K562 (cell line): ENCODE measurements around the gene RAB6A. TPM values are rescaled to one million over a fixed set of nuclear protein-coding genes. Genes with fewer than 3 reads are reported as not detected.
A peak's percentile ranks its signal among the peaks of the same experiment; 100 is the strongest.

Source experiments
- CEBPB ChIP-seq: fragments of 450-650 bp; IDR thresholded peaks from 2 replicates; pipeline ENCODE4 v1.6.1; 2016; ENCODE audit warnings: missing genetic modification characterization, missing compliant biosample characterization
- E2F3 ChIP-seq: fragments of 250-450 bp; sonication (Bioruptor Pico); IDR thresholded peaks from 2 replicates; pipeline ENCODE4 v1.4.0; 2020; ENCODE audit warnings: mild to moderate bottlenecking
- ELF4 ChIP-seq: fragments of 450-650 bp; formaldehyde crosslinking; IDR thresholded peaks from 2 replicates; pipeline ENCODE4 v1.4.0; 2022; ENCODE audit warnings: missing genetic modification characterization
- FOXK1 ChIP-seq: sonication (generic); formaldehyde crosslinking; IDR thresholded peaks from 2 replicates; pipeline ENCODE4 v1.8.0; 2022; ENCODE audit warnings: missing genetic modification reagents, mild to moderate bottlenecking, borderline replicate concordance
- GABPB2 ChIP-seq: fragments of 250-450 bp; sonication (Bioruptor Pico); conservative IDR thresholded peaks from 2 replicates; pipeline ENCODE4 v1.5.1; 2021; ENCODE audit warnings: mild to moderate bottlenecking
- HIVEP1 ChIP-seq: fragments of 250-450 bp; sonication (Bioruptor Pico); IDR thresholded peaks from 2 replicates; pipeline ENCODE4 v1.4.0; 2020; ENCODE audit warnings: mild to moderate bottlenecking
- KLF13 ChIP-seq: fragments of 450-650 bp; IDR thresholded peaks from 2 replicates; pipeline ENCODE4 v1.6.1; 2016; ENCODE audit warnings: missing genetic modification characterization, low read depth, mild to moderate bottlenecking, missing compliant biosample characterization, moderate library complexity, borderline replicate concordance
- MAFK ChIP-seq: IDR thresholded peaks from 2 replicates; pipeline ENCODE4 v1.6.1; 2011; ENCODE audit warnings: low read length, improper control_type of control experiment
- MTF1 ChIP-seq: fragments of 250-450 bp; sonication (Bioruptor Pico); IDR thresholded peaks from 2 replicates; pipeline ENCODE4 v1.9.0; 2021; ENCODE audit warnings: moderate library complexity, mild to moderate bottlenecking, inconsistent platforms, borderline replicate concordance
- RFX7 ChIP-seq: fragments of 250-450 bp; sonication (Bioruptor Pico); IDR thresholded peaks from 2 replicates; pipeline ENCODE4 v1.5.1; 2021; ENCODE audit warnings: mild to moderate bottlenecking
- SMARCC2 ChIP-seq: fragments of 450-650 bp; IDR thresholded peaks from 2 replicates; pipeline ENCODE4 v1.6.1; 2017; ENCODE audit warnings: antibody characterized with exemption, moderate library complexity, mild to moderate bottlenecking, low read depth
- SREBF1 ChIP-seq: fragments of 150-350 bp; IDR thresholded peaks from 2 replicates; pipeline ENCODE4 v1.6.1; 2014; ENCODE audit warnings: antibody characterized with exemption, low read depth, low read length, borderline replicate concordance
- SREBF2 ChIP-seq: sonication (generic); formaldehyde crosslinking; IDR thresholded peaks from 2 replicates; pipeline ENCODE4 v1.4.0; 2020; ENCODE audit warnings: mild to moderate bottlenecking, missing genetic modification reagents
- STAT5A ChIP-seq: IDR thresholded peaks from 2 replicates; pipeline ENCODE4 v1.6.1; 2012; ENCODE audit warnings: low read length, inconsistent platforms, borderline replicate concordance
- ZBTB40 ChIP-seq, 2 experiments: fragments of 450-650 bp in 1 of 2; sonication (generic) in 1 of 2; formaldehyde crosslinking in 1 of 2; IDR thresholded peaks; 2 replicates each; pipeline versions ENCODE4 v1.7.1 to v1.9.0; 2016 to 2022; ENCODE audit warnings: inconsistent platforms in 1 of 2, mild to moderate bottlenecking in 1 of 2, missing genetic modification reagents in 1 of 2
- ZC3H8 ChIP-seq: fragments of 450-650 bp; IDR thresholded peaks from 2 replicates; pipeline ENCODE4 v1.6.1; 2017
- ZKSCAN3 ChIP-seq: fragments of 250-450 bp; sonication (Bioruptor Pico); IDR thresholded peaks from 2 replicates; pipeline ENCODE4 v1.4.0; 2020
- ZNF12 ChIP-seq: sonication (generic); formaldehyde crosslinking; IDR thresholded peaks from 2 replicates; pipeline ENCODE4 v1.4.0; 2020; ENCODE audit warnings: mild to moderate bottlenecking, missing genetic modification reagents
- ZNF212 ChIP-seq: fragments of 450-650 bp; formaldehyde crosslinking; IDR thresholded peaks from 2 replicates; pipeline ENCODE4 v1.4.0; 2020; ENCODE audit warnings: mild to moderate bottlenecking
- ZNF282 ChIP-seq: sonication (generic); formaldehyde crosslinking; IDR thresholded peaks from 2 replicates; pipeline ENCODE4 v1.8.1; 2023; ENCODE audit warnings: missing genetic modification reagents
- ZNF76 ChIP-seq: fragments of 250-450 bp; sonication (Bioruptor Pico); IDR thresholded peaks from 2 replicates; pipeline ENCODE4 v1.4.0; 2020; ENCODE audit warnings: mild to moderate bottlenecking, moderate library complexity, borderline replicate concordance
- ZSCAN32 ChIP-seq: fragments of 450-650 bp; formaldehyde crosslinking; IDR thresholded peaks from 2 replicates; pipeline ENCODE4 v1.4.0; 2020; ENCODE audit warnings: mild to moderate bottlenecking, moderate library complexity
- polyA plus RNA-seq, 8 experiments: library from polyadenylated mRNA; depleted of rRNA in 4 of 8; stranded (reverse) in 5 of 8; unstranded in 3 of 8; fragments of >200 nt; fragmentation: Nextera tagmentation in 2 of 8; fragmentation: Illumina TruSeq in 1 of 8; extraction: Ambion mirVana in 2 of 8; extraction: Trizol in 1 of 8; gene quantifications; 2 replicates each; pipeline versions ENCODE4 v1.2.1 to v1.2.3, GENCODE V29; 2011 to 2014; ENCODE audit warnings: inconsistent platforms in 1 of 8, missing spikeins in 1 of 8
- total RNA-seq, 7 experiments: library from RNA; depleted of rRNA in 6 of 7; stranded (reverse); fragments of >200 nt in 6 of 7; fragmentation: Illumina TruSeq in 2 of 7; extraction: Trizol in 2 of 7; gene quantifications; 2 replicates each; pipeline versions ENCODE4 v1.2.1 to v1.2.3, GENCODE V29; 2011 to 2021; ENCODE audit warnings: low replicate concordance in 1 of 7

Gene RAB6A
- total and polyA plus RNA-seq, 9 of the 15 experiments (the other 6 are each of a cell fraction or from before 2014, with no cell fraction given), result 14.0 to 95.3 (median 45.4) TPM

- TF ChIP-seq CEBPB, result peak; percentile 82
- no peak for TF ChIP-seq RFX7 (CRISPR knock-in tag)
- TF ChIP-seq SREBF2 (CRISPR knock-in tag), result no peak
- peak; percentile 76 for TF ChIP-seq ZBTB40 (IDR thresholded peaks at IDR 0.05)
- no peak for TF ChIP-seq ZBTB40 (CRISPR knock-in tag; IDR thresholded peaks at IDR 0.05)
- TF ChIP-seq ELF4, result no peak
- TF ChIP-seq E2F3 (CRISPR knock-in tag), result no peak
- TF ChIP-seq ZSCAN32 (CRISPR knock-in tag), result no peak
- no peak for TF ChIP-seq HIVEP1 (CRISPR knock-in tag)
- TF ChIP-seq SREBF1, result peak; percentile 87
- no peak for TF ChIP-seq ZNF282 (CRISPR knock-in tag)
- peak; percentile 40; the same call in 1 of the 2 replicates for TF ChIP-seq KLF13 (tag)
- peak; percentile 53; the same call in 1 of the 2 replicates for TF ChIP-seq MAFK
- no peak for TF ChIP-seq GABPB2 (CRISPR knock-in tag)
- TF ChIP-seq FOXK1 (CRISPR knock-in tag), result no peak
- TF ChIP-seq ZNF12 (CRISPR knock-in tag), result no peak
- TF ChIP-seq ZNF76 (CRISPR knock-in tag), result no peak; the same call in 1 of the 2 replicates
- TF ChIP-seq SMARCC2, result no peak; the same call in 1 of the 2 replicates
- TF ChIP-seq ZNF212 (CRISPR knock-in tag), result no peak
- no peak for TF ChIP-seq MTF1 (CRISPR knock-in tag)
- TF ChIP-seq STAT5A, result no peak
- no peak for TF ChIP-seq ZC3H8
- no peak for TF ChIP-seq ZKSCAN3 (CRISPR knock-in tag)
Observed at GRCh38 chr11:73779084-73779902, 18.4 kb upstream of the RAB6A start (continued).
